K562 (cell line): ENCODE results near the gene MRPL37. TPM values are rescaled to one million over a fixed set of nuclear protein-coding genes. Genes with fewer than 3 reads are reported as not detected.
A peak's percentile ranks its signal among the peaks of the same experiment; 100 is the strongest.

Experiments used
- ATAC-seq: fragments of 200-7000 bp; cut with Tn5 transposase; 3 replicates; pipeline ENCODE4 v1.9.1; 2020; ENCODE audit warnings: moderate library complexity
- BruUV-seq: library from RNA; stranded (reverse); fragments of 400-500 nt; replicated peaks from 2 replicates; lab custom pipeline; 2021; lab: Mats Ljungman, UMichigan
- CTCF ChIA-PET: fragments of 300-600 bp; formaldehyde crosslinking; extraction: SDS; loops from one replicate; lab custom pipeline; 2021; ENCODE audit warnings: low intra/inter-chr PET ratio; lab: Yijun Ruan, JAX
- POLR2A ChIA-PET: fragments of 300-600, 350-650 bp; sonication (Branson Sonifier 250); formaldehyde crosslinking; extraction: SDS; loops from one replicate; lab custom pipeline; 2021; ENCODE audit warnings: antibody characterized with exemption, inconsistent platforms; lab: Yijun Ruan, JAX
- DNase-seq, 4 experiments: peaks; one replicate each; pipeline versions ENCODE4 v3.0.0 to v3.0.0-alpha.2; 2011 to 2018; ENCODE audit warnings: low spot score in 3 of 4, mixed read lengths in 3 of 4; ENCODE audit errors: extremely low read depth in 1 of 4
- FAIRE-seq: peaks from 2 replicates; lab custom pipeline; 2011; peaks lifted over from hg19 to GRCh38; lab: Jason Lieb, UNC
- H2AFZ ChIP-seq: 2 replicates; pipeline ENCODE4 v1.6.0; 2011; ENCODE audit warnings: low read depth, low read length, control low read depth, inconsistent platforms
- H3K27ac ChIP-seq: fragments of 200-600 bp; 3 replicates; pipeline ENCODE4 v1.8.0; 2011; ENCODE audit warnings: low read depth, mild to moderate bottlenecking, control low read depth, inconsistent platforms, low read length, moderate library complexity, mixed read lengths; ENCODE audit errors: extremely low read depth
- H3K27me3 ChIP-seq, 2 experiments: fragments of 300-600 bp in 1 of 2; 2 replicates in 1 of 2; 3 replicates in 1 of 2; pipeline versions ENCODE4 v1.6.0 to v1.8.0; 2011; ENCODE audit warnings: inconsistent platforms in 2 of 2, low read length in 2 of 2, mild to moderate bottlenecking in 1 of 2, mixed read lengths in 1 of 2, moderate library complexity in 1 of 2; ENCODE audit not compliant: control insufficient read depth in 2 of 2, insufficient read depth in 2 of 2
- H3K36me3 ChIP-seq: fragments of 300-600 bp; 3 replicates; pipeline ENCODE4 v1.8.0; 2011; ENCODE audit warnings: mild to moderate bottlenecking, low read length, inconsistent platforms; ENCODE audit not compliant: control insufficient read depth, insufficient read depth
- H3K4me1 ChIP-seq, 2 experiments: fragments of 200-600 bp in 1 of 2; replicated peaks in 1 of 2; 2 replicates in 1 of 2; 3 replicates in 1 of 2; pipeline versions ENCODE4 v1.5.1 to v1.8.0; 2011; ENCODE audit warnings: inconsistent platforms in 2 of 2, low read length in 2 of 2, mild to moderate bottlenecking in 1 of 2, mixed read lengths in 1 of 2, moderate library complexity in 1 of 2; ENCODE audit not compliant: control insufficient read depth in 2 of 2, insufficient read depth in 2 of 2
- H3K4me2 ChIP-seq: 2 replicates; pipeline ENCODE4 v1.6.1; 2011; ENCODE audit warnings: low read length, control low read depth, inconsistent platforms, mixed read lengths; ENCODE audit not compliant: insufficient read depth
- H3K4me3 ChIP-seq: fragments of 200-600 bp; sonication (generic), shearing (Covaris generic); 2 replicates; pipeline ENCODE4 v1.5.1; 2016; ENCODE audit warnings: control low read depth, inconsistent platforms
- H3K79me2 ChIP-seq: fragments of 200-600 bp; 3 replicates; pipeline ENCODE4 v1.8.0; 2011; ENCODE audit warnings: low read length, inconsistent platforms; ENCODE audit not compliant: control insufficient read depth, insufficient read depth
- H3K9ac ChIP-seq, 2 experiments: 2 replicates each; pipeline versions ENCODE4 v1.6.0 to v1.6.1; 2011; ENCODE audit warnings: low read depth in 2 of 2, low read length in 2 of 2, control low read depth in 1 of 2, inconsistent platforms in 1 of 2, mild to moderate bottlenecking in 1 of 2, mixed read lengths in 1 of 2; ENCODE audit not compliant: insufficient read depth in 1 of 2
- H3K9me1 ChIP-seq: one replicate; pipeline ENCODE4 v1.6.0; 2011; ENCODE audit warnings: inconsistent platforms, mild to moderate bottlenecking, low read length, moderate library complexity; ENCODE audit not compliant: control insufficient read depth, insufficient read depth
- H3K9me3 ChIP-seq: replicated peaks from 2 replicates; pipeline ENCODE4 v1.5.1; 2011; ENCODE audit warnings: low read depth, low read length, inconsistent platforms; ENCODE audit not compliant: control insufficient read depth, insufficient read depth
- H4K20me1 ChIP-seq: replicated peaks from 2 replicates; pipeline ENCODE4 v1.6.1; 2011; ENCODE audit warnings: low read length, inconsistent platforms, mixed read lengths; ENCODE audit not compliant: control insufficient read depth, insufficient read depth
- RBM22 ChIP-seq: fragments of 200-400 bp; formaldehyde crosslinking; IDR thresholded peaks from 2 replicates; pipeline ENCODE4 v1.6.1; 2018; ENCODE audit warnings: low read length, low read depth; ENCODE audit not compliant: poor library complexity, severe bottlenecking
- SMC3 ChIP-seq: conservative IDR thresholded peaks from 2 replicates; pipeline ENCODE4 v1.6.1; 2011; ENCODE audit warnings: low read depth, low read length, improper control_type of control experiment; ENCODE audit not compliant: insufficient read depth
- SRF ChIP-seq, 2 experiments: fragments of 250-450, 450-650 bp in 1 of 2; sonication (Bioruptor Pico) in 1 of 2; sonication (generic) in 1 of 2; formaldehyde crosslinking; IDR thresholded peaks; 2 replicates each; pipeline versions ENCODE4 v1.5.0 to v1.5.1; 2020 to 2022; ENCODE audit warnings: mild to moderate bottlenecking in 1 of 2, missing genetic modification reagents in 1 of 2
- WGBS: fragments of 100-300 bp; shearing (Covaris generic); methylation state at CpG from one replicate; pipeline ENCODE4 v1.1.6; 2016; ENCODE audit warnings: low coverage, mixed read lengths; ENCODE audit not compliant: insufficient coverage; ENCODE audit errors: missing lambda C conversion rate; 5-methylcytosine and 5-hydroxymethylcytosine counted together
- in situ Hi-C: fragments of 300-500 bp; cut with MboI; formaldehyde crosslinking; loops from 4 replicates; pipeline ENCODE4 v1.15.0; 2018; ENCODE audit warnings: inconsistent platforms, mixed read lengths
- intact Hi-C: fragments of 100-400 bp; cut with micrococcal nuclease; formaldehyde crosslinking; loops from 2 replicates; pipeline ENCODE4 v1.14.2; 2022
- polyA plus RNA-seq, 8 experiments: library from polyadenylated mRNA; depleted of rRNA in 4 of 8; stranded (reverse) in 5 of 8; unstranded in 3 of 8; fragments of >200 nt; fragmentation: Nextera tagmentation in 2 of 8; fragmentation: Illumina TruSeq in 1 of 8; extraction: Ambion mirVana in 2 of 8; extraction: Trizol in 1 of 8; gene quantifications; 2 replicates each; pipeline versions ENCODE4 v1.2.1 to v1.2.3, GENCODE V29; 2011 to 2014; ENCODE audit warnings: inconsistent platforms in 1 of 8, missing spikeins in 1 of 8
- total RNA-seq, 7 experiments: library from RNA; depleted of rRNA in 6 of 7; stranded (reverse); fragments of >200 nt in 6 of 7; fragmentation: Illumina TruSeq in 2 of 7; extraction: Trizol in 2 of 7; gene quantifications; 2 replicates each; pipeline versions ENCODE4 v1.2.1 to v1.2.3, GENCODE V29; 2011 to 2021; ENCODE audit warnings: low replicate concordance in 1 of 7

MRPL37 gene
- total and polyA plus RNA-seq, 9 of the 15 experiments (the other 6 are each of a cell fraction or from before 2014, with no cell fraction given), result 52.2 to 303 (median 180) TPM

GRCh38 chr1:54237586-54237985, 37.6 kb downstream of the MRPL37 start:
- no peaks in the 10 kb centered on the region for H3K4me1 ChIP-seq
- H2AFZ ChIP-seq, result no peak overlapping the region
- no peak overlapping the region for H3K27ac ChIP-seq
- 0 out of 4 replicates have a peak overlapping the region, but pooled peaks of 1 of the 2 experiments have one; percentile 65 for H3K9ac ChIP-seq
- no peak for DNase-seq
- H3K27me3 ChIP-seq, result no peaks in the 10 kb centered on the region
- peaks cover 57% of the 10 kb centered on the region for H3K36me3 ChIP-seq
- no TSS peak for BruUV-seq
- intact Hi-C loops (no loop called here), in situ Hi-C loops (no loop called here)
- peak; percentile 35 for FAIRE-seq
- TF ChIP-seq SRF (CRISPR knock-in tag; IDR thresholded peaks at IDR 0.05), result no peak
- no peaks in the 10 kb centered on the region for H3K79me2 ChIP-seq
- ChIA-PET POLR2A (interaction anchor here (1.0 kb wide), 1 partner anchor 37 kb away, joined by 3 read pairs; the partner anchor contains the start of gene MRPL37), CTCF (no interaction called here)
- 93% methylated on average over 10 of the region's 10 CpGs for WGBS
- H3K4me3 ChIP-seq, result no peak overlapping the region
- no peaks in the 10 kb centered on the region for H3K9me1 ChIP-seq
- no peaks in the 10 kb centered on the region for H4K20me1 ChIP-seq
- no peaks in the 10 kb centered on the region for H3K9me3 ChIP-seq
- ATAC-seq, result no peak
- no peak overlapping the region for H3K4me2 ChIP-seq

GRCh38 chr1:54238353-54239034, 38.5 kb downstream of the MRPL37 start:
- no peak for TF ChIP-seq SMC3
- TF ChIP-seq RBM22, result peak; percentile 31
- in situ Hi-C loops, result no loop called here
- Histone ChIP-seq H3K4me1 (no peaks in the 10 kb centered on the region), H3K27ac (no peak overlapping the region), H3K9me3 (no peaks in the 10 kb centered on the region), H3K4me3 (no peak overlapping the region), H3K79me2 (no peaks in the 10 kb centered on the region), H3K36me3 (peaks cover 66% of the 10 kb centered on the region), H4K20me1 (no peaks in the 10 kb centered on the region), H3K9me1 (no peaks in the 10 kb centered on the region), H3K27me3 (no peaks in the 10 kb centered on the region), H3K9ac (peak overlapping the region in 1 of 2 experiments; percentile 15; a peak in 1 of 4 replicates), H3K4me2 (no peak overlapping the region), H2AFZ (no peak overlapping the region)
- BruUV-seq, result no TSS peak
- POLR2A ChIA-PET, result interaction anchor here (0.6 to 1.0 kb wide), 3 partner anchors 9 to 384 kb away, joined by 3 read pairs; no protein-coding TSS in a partner anchor
- CTCF ChIA-PET, result no interaction called here
- WGBS, result 91% methylated on average over 10 of the region's 12 CpGs
- FAIRE-seq, result no peak
- DNase-seq, result no peak
- ATAC-seq, result no peak
- intact Hi-C loops, result no loop called here
